Endothelial cell of umbilical vein (primary cell): ENCODE results near the gene MORC2. TPM values are rescaled to one million over a fixed set of nuclear protein-coding genes. Genes with fewer than 3 reads are reported as not detected.

Source experiments
- BruUV-seq: library from RNA; stranded (reverse); fragments of 400-500 nt; replicated peaks from 2 replicates; lab custom pipeline; 2021; lab: Mats Ljungman, UMichigan
- CTCF ChIA-PET: fragments of 300-600, 350-600 bp; sonication (Branson Sonifier 250); formaldehyde crosslinking; loops from one replicate; lab custom pipeline; 2021; ENCODE audit warnings: antibody characterized with exemption, inconsistent platforms; lab: Charles Lee
- POLR2A ChIA-PET: fragments of 300-600, 350-600 bp; sonication (Branson Sonifier 250); formaldehyde crosslinking; loops from one replicate; lab custom pipeline; 2021; ENCODE audit warnings: antibody characterized with exemption, inconsistent platforms; lab: Charles Lee
- DNase-seq: peaks from one replicate; pipeline ENCODE4 v3.0.0-alpha.2; 2011; ENCODE audit warnings: low read depth, low spot score
- FAIRE-seq: peaks from 2 replicates; lab custom pipeline; 2011; peaks lifted over from hg19 to GRCh38; lab: Jason Lieb, UNC
- H2AFZ ChIP-seq: 2 replicates; pipeline ENCODE4 v1.6.0; 2012; ENCODE audit warnings: low read depth, low read length, control low read depth, inconsistent platforms
- H3K27ac ChIP-seq: 2 replicates; pipeline ENCODE4 v1.5.1; 2011; ENCODE audit warnings: low read depth, mild to moderate bottlenecking, control low read depth, low read length, moderate library complexity; ENCODE audit not compliant: insufficient read depth
- H3K27me3 ChIP-seq, 2 experiments: 2 replicates each; pipeline versions ENCODE4 v1.6.0 to v1.6.1; 2011; ENCODE audit warnings: low read length in 2 of 2, mixed read lengths in 1 of 2; ENCODE audit not compliant: control insufficient read depth in 2 of 2, insufficient read depth in 2 of 2
- H3K36me3 ChIP-seq, 2 experiments: 2 replicates in 1 of 2; 3 replicates in 1 of 2; pipeline ENCODE4 v1.5.1; 2011; ENCODE audit warnings: low read length in 2 of 2, mild to moderate bottlenecking in 1 of 2, moderate library complexity in 1 of 2; ENCODE audit not compliant: control insufficient read depth in 2 of 2, insufficient read depth in 2 of 2; ENCODE audit errors: extremely low read depth in 1 of 2
- H3K4me1 ChIP-seq: 3 replicates; pipeline ENCODE4 v1.5.1; 2011; ENCODE audit warnings: mild to moderate bottlenecking, low read length; ENCODE audit not compliant: control insufficient read depth, insufficient read depth; ENCODE audit errors: extremely low read depth
- H3K4me2 ChIP-seq: 2 replicates; pipeline ENCODE4 v1.6.1; 2011; ENCODE audit warnings: low read length, control low read depth, mixed read lengths; ENCODE audit not compliant: insufficient read depth
- H3K4me3 ChIP-seq, 3 experiments: fragments of 200-600 bp in 1 of 3; sonication (generic), shearing (Covaris generic) in 1 of 3; replicated peaks in 1 of 3; 2 replicates each; pipeline ENCODE4 v1.5.1; 2011 to 2016; ENCODE audit warnings: control low read depth in 3 of 3, low read length in 3 of 3, mild to moderate bottlenecking in 2 of 3, inconsistent platforms in 1 of 3, low read depth in 1 of 3, moderate library complexity in 1 of 3; ENCODE audit not compliant: insufficient read depth in 1 of 3
- H3K79me2 ChIP-seq: 2 replicates; pipeline ENCODE4 v1.6.0; 2012; ENCODE audit warnings: low read length, inconsistent platforms; ENCODE audit not compliant: control insufficient read depth, insufficient read depth
- H3K9ac ChIP-seq: replicated peaks from 2 replicates; pipeline ENCODE3; 2011; ENCODE audit warnings: low read length, control low read depth; ENCODE audit not compliant: insufficient read depth; ENCODE audit errors: extremely low read depth
- H3K9me1 ChIP-seq: replicated peaks from 3 replicates; pipeline ENCODE4 v1.6.0; 2011; ENCODE audit warnings: mild to moderate bottlenecking, low read length; ENCODE audit not compliant: control insufficient read depth, insufficient read depth; ENCODE audit errors: extremely low read depth
- H3K9me3 ChIP-seq: replicated peaks from 2 replicates; pipeline ENCODE4 v1.5.1; 2012; ENCODE audit warnings: low read length, inconsistent platforms; ENCODE audit not compliant: control insufficient read depth, insufficient read depth
- H4K20me1 ChIP-seq: replicated peaks from 2 replicates; pipeline ENCODE3; 2011; ENCODE audit warnings: mild to moderate bottlenecking, low read length; ENCODE audit not compliant: control insufficient read depth, insufficient read depth; ENCODE audit errors: extremely low read depth
- EZH2 ChIP-seq: IDR thresholded peaks from 2 replicates; pipeline ENCODE4 v1.6.1; 2012; ENCODE audit warnings: borderline replicate concordance, low read depth, mild to moderate bottlenecking, moderate library complexity, low read length, inconsistent platforms; ENCODE audit not compliant: severe bottlenecking
- FOS ChIP-seq: IDR thresholded peaks from 2 replicates; pipeline ENCODE4 v1.6.1; 2011; ENCODE audit warnings: mild to moderate bottlenecking, low read length, moderate library complexity, borderline replicate concordance; ENCODE audit not compliant: insufficient read depth
- GATA2 ChIP-seq: IDR thresholded peaks from 2 replicates; pipeline ENCODE4 v1.7.0; 2011; ENCODE audit warnings: low read depth, mild to moderate bottlenecking, moderate library complexity, mixed read lengths, low read length; ENCODE audit not compliant: insufficient read length, insufficient read depth
- JUN ChIP-seq: IDR thresholded peaks from 2 replicates; pipeline ENCODE4 v1.6.1; 2011; ENCODE audit warnings: borderline replicate concordance, low read depth; ENCODE audit not compliant: insufficient read length, insufficient read depth
- MYC ChIP-seq: IDR thresholded peaks from one replicate; pipeline ENCODE4 v1.6.1; 2011; ENCODE audit warnings: mild to moderate bottlenecking, low read depth, low read length
- POLR2A ChIP-seq: IDR thresholded peaks from 2 replicates; pipeline ENCODE4 v1.6.1; 2012; ENCODE audit warnings: low read depth, mild to moderate bottlenecking, control low read depth, low read length
- POLR2AphosphoS5 ChIP-seq: IDR thresholded peaks from 2 replicates; pipeline ENCODE4 v1.6.1; 2012; ENCODE audit warnings: low read depth, mild to moderate bottlenecking, control low read depth, low read length, moderate library complexity; ENCODE audit not compliant: insufficient read depth
- dilution Hi-C: fragments of 300-500 bp; cut with MboI; formaldehyde crosslinking; loops from one replicate; pipeline ENCODE4 v1.15.0; 2019; ENCODE audit warnings: low sequenced_read_pairs; ENCODE audit not compliant: extremely low pct_ligation_motif_present
- intact Hi-C: fragments of 100-400 bp; cut with micrococcal nuclease; formaldehyde crosslinking; loops from one replicate; pipeline ENCODE4 v1.10.0; 2022
- polyA plus RNA-seq, 4 experiments: library from polyadenylated mRNA; depleted of rRNA in 3 of 4; stranded (reverse) in 3 of 4; unstranded in 1 of 4; fragments of >200 nt; gene quantifications; 2 replicates each; pipeline versions ENCODE4 v1.2.1 to v1.2.3, GENCODE V29; 2011 to 2012; ENCODE audit warnings: missing spikeins in 1 of 4
- total RNA-seq: library from RNA; stranded (reverse); gene quantifications from 2 replicates; pipeline ENCODE4 v1.2.3, GENCODE V29; 2021
- TF ChIP-seq, protein P1 (sequence below): IDR thresholded peaks from 2 replicates; pipeline ENCODE4 v1.6.1; 2011; ENCODE audit not compliant: insufficient read depth, insufficient read length
- TF ChIP-seq, protein P2 (sequence below), 2 donors: IDR thresholded peaks; 1 replicate in 1 of 2; 2 replicates in 1 of 2; pipeline ENCODE4 v1.5.1; 2011; ENCODE audit warnings: low read length in 2 of 2, mild to moderate bottlenecking in 2 of 2, moderate library complexity in 2 of 2, control low read depth in 1 of 2, inconsistent platforms in 1 of 2, low read depth in 1 of 2; ENCODE audit not compliant: insufficient read depth in 1 of 2; ENCODE audit errors: extremely low read depth in 1 of 2

The MORC2 gene
- total and polyA plus RNA-seq, 2 donors (not counting 3 experiments of a cell fraction or from before 2014, with no cell fraction given) = 11.6 to 34.7 TPM

- H2AFZ ChIP-seq = no peak overlapping the region
- CTCF ChIA-PET = interaction anchor here (0.8 to 1.2 kb wide), 4 partner anchors 11 to 139 kb away, joined by 3 read pairs; no protein-coding TSS in a partner anchor
- dilution Hi-C loops = no loop called here
- H3K9ac ChIP-seq = no peak overlapping the region
- H3K9me1 ChIP-seq = no peaks in the 10 kb centered on the region
- BruUV-seq = no TSS peak
- no peaks in the 10 kb centered on the region for H3K36me3 ChIP-seq
- no peaks in the 10 kb centered on the region for H3K79me2 ChIP-seq
- H3K4me1 ChIP-seq = no peaks in the 10 kb centered on the region
- POLR2A ChIA-PET = no interaction called here
- H3K4me3 ChIP-seq = no peak overlapping the region
- no peak overlapping the region for H3K27ac ChIP-seq
- H3K4me2 ChIP-seq = no peak overlapping the region
- intact Hi-C loops = no loop called here
- no peaks in the 10 kb centered on the region for H3K27me3 ChIP-seq
- DNase-seq (no peak), FAIRE-seq (no peak)
- TF ChIP-seq, protein P1, sequence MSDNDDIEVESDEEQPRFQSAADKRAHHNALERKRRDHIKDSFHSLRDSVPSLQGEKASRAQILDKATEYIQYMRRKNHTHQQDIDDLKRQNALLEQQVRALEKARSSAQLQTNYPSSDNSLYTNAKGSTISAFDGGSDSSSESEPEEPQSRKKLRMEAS = no peak
- TF ChIP-seq POLR2A (no peak), JUN (no peak), POLR2AphosphoS5 (no peak), FOS (no peak), GATA2 (no peak), MYC (no peak), EZH2 (no peak)
- TF ChIP-seq, protein P2, sequence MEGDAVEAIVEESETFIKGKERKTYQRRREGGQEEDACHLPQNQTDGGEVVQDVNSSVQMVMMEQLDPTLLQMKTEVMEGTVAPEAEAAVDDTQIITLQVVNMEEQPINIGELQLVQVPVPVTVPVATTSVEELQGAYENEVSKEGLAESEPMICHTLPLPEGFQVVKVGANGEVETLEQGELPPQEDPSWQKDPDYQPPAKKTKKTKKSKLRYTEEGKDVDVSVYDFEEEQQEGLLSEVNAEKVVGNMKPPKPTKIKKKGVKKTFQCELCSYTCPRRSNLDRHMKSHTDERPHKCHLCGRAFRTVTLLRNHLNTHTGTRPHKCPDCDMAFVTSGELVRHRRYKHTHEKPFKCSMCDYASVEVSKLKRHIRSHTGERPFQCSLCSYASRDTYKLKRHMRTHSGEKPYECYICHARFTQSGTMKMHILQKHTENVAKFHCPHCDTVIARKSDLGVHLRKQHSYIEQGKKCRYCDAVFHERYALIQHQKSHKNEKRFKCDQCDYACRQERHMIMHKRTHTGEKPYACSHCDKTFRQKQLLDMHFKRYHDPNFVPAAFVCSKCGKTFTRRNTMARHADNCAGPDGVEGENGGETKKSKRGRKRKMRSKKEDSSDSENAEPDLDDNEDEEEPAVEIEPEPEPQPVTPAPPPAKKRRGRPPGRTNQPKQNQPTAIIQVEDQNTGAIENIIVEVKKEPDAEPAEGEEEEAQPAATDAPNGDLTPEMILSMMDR (IDR thresholded peaks at IDR 0.05; ENCODE audit: extremely low read depth in 1 of 2, insufficient read depth in 1 of 2, low read depth in 1 of 2, low read length in 2 of 2) = no peak
- no peaks in the 10 kb centered on the region for H4K20me1 ChIP-seq
- H3K9me3 ChIP-seq = no peaks in the 10 kb centered on the region
Measured at GRCh38 chr22:30902496-30903357, 65.8 kb downstream of the MORC2 start.
